GM19023 (cell line): ENCODE results near the gene PICALM.
A peak's percentile ranks its signal among the peaks of the same experiment; 100 is the strongest.
"Not testable (repeated sequence)": the region's sequence is repeated elsewhere in the genome, so short reads cannot be mapped to it uniquely, and the experiment has no call there.

Experiments
- ATAC-seq: cut with Tn5 transposase; IDR thresholded peaks from one replicate; pipeline ENCODE4 v1.9.1; 2021; ENCODE audit warnings: mild to moderate bottlenecking, moderate library complexity; ENCODE audit not compliant: unreplicated experiment

PICALM gene

DNA sequence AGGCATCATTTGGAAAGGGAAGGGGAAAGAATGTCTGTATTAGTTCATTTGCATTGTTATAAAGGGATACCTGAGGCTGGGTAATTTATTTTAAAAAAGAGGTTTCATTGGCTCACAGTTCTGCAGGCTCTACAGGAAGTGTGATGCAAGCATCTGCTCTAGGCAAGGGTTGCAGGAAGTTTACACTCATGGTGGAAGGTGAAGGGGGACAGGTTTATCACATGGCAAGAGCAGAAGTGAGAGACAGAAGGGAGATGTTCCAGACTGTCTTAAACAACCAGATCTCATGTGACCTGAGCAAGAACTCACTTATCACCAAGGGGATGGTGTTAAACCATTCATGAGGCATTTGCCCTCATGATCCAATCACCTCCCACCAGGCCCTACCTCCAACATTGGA is 123.1 kb downstream of the PICALM start:
- ATAC-seq: no peak

GRCh38 chr11:85945296-85945695 is 123.6 kb downstream of the PICALM start:
- ATAC-seq: no peak

GRCh38 chr11:85941380-85941973 is 127.4 kb downstream of the PICALM start:
- ATAC-seq: no peak

- no peak for ATAC-seq
These were observed 129.5 kb downstream of the PICALM start for GRCh38 chr11:85939099-85940015.

DNA sequence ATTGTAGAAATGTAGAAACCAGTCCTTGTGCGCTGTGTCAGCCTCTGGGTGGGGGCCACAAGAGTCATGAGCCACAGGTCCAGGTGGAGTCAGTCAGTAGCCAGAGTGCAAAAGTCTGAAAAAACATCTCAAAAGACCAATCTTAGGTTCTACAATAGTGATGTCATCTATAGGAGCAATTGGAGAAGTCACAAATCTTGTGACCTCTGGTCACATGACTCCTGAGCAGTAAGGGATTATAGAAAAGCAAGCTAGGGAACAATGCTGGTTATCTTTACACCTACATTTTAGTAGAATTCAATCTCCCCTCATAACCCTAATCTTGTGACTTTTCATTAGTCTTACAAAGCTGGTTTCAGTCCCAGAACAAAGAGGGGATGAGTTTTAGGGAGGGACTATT is 131.0 kb downstream of the PICALM start:
- ATAC-seq: no peak

- ATAC-seq: no peak
These were observed 133.1 kb downstream of the PICALM start for GRCh38 chr11:85935751-85936150.

DNA sequence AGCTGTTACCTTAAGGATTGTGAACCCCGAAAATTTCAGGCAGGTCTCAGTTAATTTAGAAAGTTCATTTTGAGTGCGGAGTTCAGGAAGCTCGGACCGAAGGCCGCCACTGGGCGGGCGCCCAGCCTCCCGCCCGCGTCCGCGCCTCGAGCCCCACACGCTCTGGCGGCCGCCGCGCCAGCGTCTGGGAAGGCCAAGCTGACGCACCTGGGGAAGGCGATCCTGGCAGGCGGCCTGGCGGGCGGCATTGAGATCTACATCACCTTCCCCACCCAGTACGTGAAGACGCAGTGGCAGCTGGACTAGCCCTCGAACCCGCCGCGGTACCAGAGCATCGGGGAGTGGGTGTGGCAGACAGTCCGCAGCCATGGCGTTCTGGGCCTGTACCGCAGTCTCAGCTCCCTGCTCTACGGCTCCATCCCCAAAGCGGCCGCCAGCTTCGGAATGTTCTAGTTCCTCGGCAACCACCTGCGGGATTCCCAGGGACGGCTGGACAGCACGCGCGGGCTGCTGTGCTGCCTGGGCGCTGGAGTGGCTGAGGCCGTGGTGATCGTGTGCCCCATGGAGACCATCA is 134.2 kb downstream of the PICALM start:
- ATAC-seq: no peak

GRCh38 chr11:85930879-85931366 is 138.0 kb downstream of the PICALM start:
- no peak for ATAC-seq

DNA sequence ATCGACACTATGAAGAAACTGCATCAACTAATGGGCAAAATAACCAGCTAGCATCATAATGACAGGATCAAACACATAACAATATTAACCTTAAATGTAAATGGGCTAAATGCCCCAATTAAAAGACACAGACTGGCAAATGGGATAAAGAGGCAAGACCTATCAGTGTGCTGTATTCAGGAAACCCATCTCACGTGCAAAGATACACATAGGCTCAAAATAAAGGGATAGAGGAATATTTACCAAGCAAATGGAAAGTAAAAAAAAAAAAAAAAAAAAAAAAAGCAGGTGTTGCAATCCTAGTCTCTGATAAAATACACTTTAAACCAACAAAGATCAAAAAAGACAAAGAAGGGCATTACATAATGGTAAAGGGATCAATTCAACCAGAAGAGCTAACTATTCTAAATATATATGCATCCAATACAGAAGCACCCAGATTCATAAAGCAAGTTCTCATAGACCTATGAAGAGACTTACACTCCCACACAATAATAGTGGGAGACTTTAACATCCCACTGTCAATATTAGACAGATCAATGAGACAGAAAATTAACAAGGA is 142.2 kb downstream of the PICALM start:
- not testable (repeated sequence) for ATAC-seq

DNA sequence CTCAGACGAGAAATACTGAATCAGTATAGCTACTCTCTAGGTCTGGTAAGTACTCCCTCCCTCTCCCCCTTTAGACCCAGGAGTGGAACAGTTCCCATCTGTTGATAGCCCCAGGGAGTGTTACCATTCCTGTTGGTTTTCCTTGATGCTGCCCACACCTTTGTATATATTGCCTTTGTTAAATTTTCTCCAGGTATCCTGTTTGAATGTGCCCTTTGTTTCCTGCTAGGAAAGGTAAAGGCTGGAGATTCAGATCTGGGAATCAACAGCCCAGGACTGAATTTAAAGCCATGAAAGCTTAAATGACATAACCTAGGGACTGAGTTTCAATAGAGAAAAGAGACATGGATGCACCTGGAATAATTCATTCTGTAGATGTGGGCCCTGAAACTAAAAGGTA is 145.4 kb downstream of the PICALM start:
- no peak for ATAC-seq

GRCh38 chr11:85922367-85922766 is 146.5 kb downstream of the PICALM start:
- ATAC-seq: peak; percentile 70

- ATAC-seq: no peak
These were observed 149.7 kb downstream of the PICALM start for GRCh38 chr11:85918910-85919794.

GRCh38 chr11:85914425-85914824 is 154.5 kb downstream of the PICALM start:
- no peak for ATAC-seq

- no peak for ATAC-seq
These were observed 155.4 kb downstream of the PICALM start for GRCh38 chr11:85913513-85913912.

DNA sequence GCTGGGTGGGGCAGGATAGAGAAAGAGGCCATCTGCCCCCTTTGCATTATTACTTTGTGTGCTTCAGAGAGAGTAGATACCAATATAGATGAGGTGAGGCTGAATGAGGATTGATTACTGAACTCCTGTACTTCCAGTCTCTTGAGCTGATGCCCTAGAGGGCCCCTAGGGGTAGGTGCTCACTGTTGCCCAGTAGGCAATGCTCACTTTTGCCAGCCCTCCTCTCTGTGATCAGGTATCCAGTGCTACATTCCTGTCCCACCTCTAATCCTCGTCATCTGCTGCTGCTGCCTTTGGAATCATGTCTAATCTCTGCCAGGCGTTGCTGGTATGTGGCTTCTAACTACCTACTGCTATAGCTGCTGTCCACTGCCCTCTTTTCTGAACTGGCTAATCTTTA is 156.5 kb downstream of the PICALM start:
- no peak for ATAC-seq
